Type B pancreatic cell (in vitro differentiated cells): Measurements from ENCODE around the gene DDX11. TPM values are rescaled to one million over a fixed set of nuclear protein-coding genes. Genes with fewer than 3 reads are reported as not detected.
A peak's percentile ranks its signal among the peaks of the same experiment; 100 is the strongest.
"Not testable (repeated sequence)": the region's sequence is repeated elsewhere in the genome, so short reads cannot be mapped to it uniquely, and the experiment has no call there.

Source experiments
- DNase-seq: peaks from one replicate; pipeline ENCODE4 v3.0.0; 2021; ENCODE audit warnings: mixed read lengths; ENCODE audit not compliant: unreplicated experiment; ENCODE audit errors: extremely low spot score
- H3K27ac Mint-ChIP-seq: 2 replicates; pipeline ENCODE4 v1.8.0; 2021; ENCODE audit warnings: mild to moderate bottlenecking, mixed read lengths
- H3K27me3 Mint-ChIP-seq: 2 replicates; pipeline ENCODE4 v1.8.0; 2021; ENCODE audit warnings: mixed read lengths
- H3K36me3 Mint-ChIP-seq: 2 replicates; pipeline ENCODE4 v1.8.0; 2021; ENCODE audit warnings: mixed read lengths
- H3K4me1 Mint-ChIP-seq: one replicate; pipeline ENCODE4 v1.8.0; 2021; ENCODE audit warnings: mixed read lengths; ENCODE audit not compliant: unreplicated experiment
- H3K4me3 Mint-ChIP-seq: 2 replicates; pipeline ENCODE4 v1.8.0; 2021; ENCODE audit warnings: mild to moderate bottlenecking, mixed read lengths
- H3K9me3 Mint-ChIP-seq: 2 replicates; pipeline ENCODE4 v1.8.0; 2021; ENCODE audit warnings: mixed read lengths
- CTCF ChIP-seq: fragments of 200-600 bp; sonication (generic); conservative IDR thresholded peaks from 2 replicates; pipeline ENCODE4 v1.5.0; 2021; ENCODE audit warnings: antibody characterized with exemption, mild to moderate bottlenecking
- long read RNA-seq: library from polyadenylated mRNA; unstranded; transcript quantifications from one replicate; pipeline ENCODE4 v2.0.0, GENCODE V29; 2020
- total RNA-seq: library from RNA; stranded (reverse); gene quantifications from 2 replicates; pipeline ENCODE4 v1.2.1, GENCODE V29; 2021; ENCODE audit warnings: low replicate concordance

Gene DDX11
- total RNA-seq: 125 and 144 TPM in 2 replicates
- long read RNA-seq, partial matches to known transcripts: 9 of 19 reads
- long read RNA-seq, other reads (novel, unspliced or antisense): 8 of 19 reads

- H3K27me3 Mint-ChIP-seq, H3K9me3 Mint-ChIP-seq: not testable (repeated sequence)
- H3K36me3 Mint-ChIP-seq: peaks cover 18% of the 10 kb centered on the region
- DNase-seq: peak; percentile 96
- peak within 1 kb of the TSS; percentile 95 for H3K4me3 Mint-ChIP-seq
- peaks cover 11% of the 10 kb centered on the region for H3K4me1 Mint-ChIP-seq
- H3K27ac Mint-ChIP-seq: peak within 1 kb of the TSS; percentile 99
Measured at GRCh38 chr12:31073527-31074332, at the start of gene DDX11. Gene DDX11 (plus strand): TSS chr12:31073860. CDS start chr12:31078394, 4,534 bp downstream.

GRCh38 chr12:31026202-31026601 is 47.5 kb upstream of the DDX11 start:
- Mint-ChIP-seq H3K4me1 (no peaks in the 10 kb centered on the region), H3K4me3 (no peak overlapping the region), H3K27me3 (peaks cover 39% of the 10 kb centered on the region), H3K27ac (no peak overlapping the region), H3K36me3 (peaks cover 15% of the 10 kb centered on the region), H3K9me3 (peaks cover 10% of the 10 kb centered on the region)
- DNase-seq: no peak
- no peak for TF ChIP-seq CTCF

GRCh38 chr12:31027006-31027405 is 46.7 kb upstream of the DDX11 start:
- H3K4me1 Mint-ChIP-seq, DNase-seq: not testable (repeated sequence)

DNA sequence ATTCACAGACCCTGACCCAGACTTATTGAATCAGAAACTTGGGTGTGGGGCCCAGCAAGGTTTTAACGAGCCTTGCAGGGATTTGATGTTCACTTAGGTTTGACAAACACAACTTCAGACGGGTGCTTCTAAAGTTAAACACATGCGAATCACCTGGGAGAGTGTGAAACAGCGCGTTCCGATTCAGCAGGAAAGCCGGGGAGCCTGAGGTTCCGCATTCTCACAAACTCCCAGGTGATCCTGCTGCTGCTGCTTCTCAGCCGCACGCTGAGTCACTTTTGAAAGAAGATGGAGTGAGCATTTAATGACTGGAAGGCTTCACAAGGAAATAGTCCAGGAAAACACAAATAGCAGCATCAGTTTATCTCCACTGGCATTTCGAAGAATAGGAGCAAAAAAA is 44.2 kb upstream of the DDX11 start:
- H3K27me3 Mint-ChIP-seq: peaks cover 40% of the 10 kb centered on the region
- DNase-seq: no peak
- H3K36me3 Mint-ChIP-seq: peaks cover 11% of the 10 kb centered on the region
- H3K27ac Mint-ChIP-seq: no peak overlapping the region
- no peak overlapping the region for H3K4me3 Mint-ChIP-seq
- H3K9me3 Mint-ChIP-seq: peaks cover 7% of the 10 kb centered on the region
- no peaks in the 10 kb centered on the region for H3K4me1 Mint-ChIP-seq
- no peak for TF ChIP-seq CTCF

More at GRCh38 chr12:31027006-31027405, 46.7 kb upstream of the DDX11 start:
- H3K36me3 Mint-ChIP-seq: peaks cover 11% of the 10 kb centered on the region
- H3K27me3 Mint-ChIP-seq: peaks cover 38% of the 10 kb centered on the region
- not testable (repeated sequence) for H3K4me3 Mint-ChIP-seq, H3K27ac Mint-ChIP-seq, H3K9me3 Mint-ChIP-seq

DNA sequence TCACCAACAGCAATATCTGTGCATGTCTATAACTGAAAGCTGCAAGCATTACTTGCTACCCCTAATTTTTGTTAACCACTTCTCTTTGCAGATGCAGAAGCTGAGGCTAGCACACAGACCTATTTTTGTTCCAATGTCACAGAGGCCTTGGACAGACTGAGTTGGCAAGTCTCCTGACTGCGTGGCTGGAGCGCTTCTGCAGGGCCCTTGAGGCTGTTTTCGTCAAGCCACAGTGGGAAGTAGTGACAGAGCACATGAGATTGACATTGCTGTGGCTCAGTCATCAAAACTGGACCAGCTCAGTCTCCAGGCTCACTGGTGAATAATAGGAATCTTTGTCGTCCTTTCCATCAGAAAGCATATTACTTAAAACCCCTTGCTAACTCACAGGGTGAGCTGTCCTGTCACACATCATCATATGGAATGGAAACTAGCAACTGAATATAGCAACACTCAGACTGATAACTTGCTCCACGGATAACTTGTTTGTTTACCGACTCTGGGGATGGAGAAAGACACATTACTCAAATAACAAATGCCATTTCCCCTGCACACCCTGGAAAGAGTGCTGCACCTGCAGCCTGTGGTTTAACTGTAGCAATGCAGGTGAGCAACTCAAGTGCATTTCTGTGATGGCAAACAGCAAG is 43.6 kb upstream of the DDX11 start:
- Mint-ChIP-seq H3K4me1 (no peaks in the 10 kb centered on the region), H3K27me3 (peaks cover 37% of the 10 kb centered on the region), H3K36me3 (peaks cover 11% of the 10 kb centered on the region), H3K27ac (no peak overlapping the region), H3K4me3 (no peak overlapping the region), H3K9me3 (peaks cover 4% of the 10 kb centered on the region)
- DNase-seq: no peak
- TF ChIP-seq CTCF: no peak

GRCh38 chr12:31031951-31032335 is 41.7 kb upstream of the DDX11 start:
- TF ChIP-seq CTCF: no peak
- Mint-ChIP-seq H3K4me1 (no peaks in the 10 kb centered on the region), H3K4me3 (no peak overlapping the region), H3K27ac (no peak overlapping the region), H3K27me3 (peaks cover 41% of the 10 kb centered on the region), H3K9me3 (no peaks in the 10 kb centered on the region), H3K36me3 (peaks cover 3% of the 10 kb centered on the region)
- no peak for DNase-seq
